Measurements from ENCODE around the gene TMEM123. TPM values are rescaled to one million over a fixed set of nuclear protein-coding genes. Genes with fewer than 3 reads are reported as not detected.

TMEM123 gene
- total and polyA plus RNA-seq, 2 donors (not counting 3 experiments of a cell fraction or from before 2014, with no cell fraction given), result 201 to 257 TPM

DNA sequence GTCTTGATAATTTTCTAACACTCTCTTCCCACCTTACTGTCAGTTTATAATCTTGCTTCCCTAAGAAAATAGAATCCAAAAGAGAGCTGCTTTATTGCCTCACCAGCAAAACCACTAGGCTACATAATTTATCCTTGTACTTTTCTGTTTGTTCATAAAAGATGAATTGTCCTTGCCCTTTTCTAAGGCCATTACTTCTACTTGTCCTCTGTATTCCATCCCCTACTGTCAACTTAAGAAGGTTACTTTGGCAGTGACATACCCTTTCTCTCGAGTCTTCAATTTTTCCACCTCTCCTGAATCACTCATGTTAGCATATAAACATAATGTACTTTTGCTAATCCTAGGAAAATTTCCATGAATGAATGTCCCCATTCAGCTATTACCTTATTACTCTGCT is 87.6 kb downstream of the TMEM123 start:
- CTCF ChIA-PET, result interaction anchor here (1.0 to 3.8 kb wide), 4 partner anchors 23 to 301 kb away, joined by 3 to 38 read pairs (median 10); no protein-coding TSS in a partner anchor
- dilution Hi-C loops (cut with MboI; ENCODE audit: extremely low pct_ligation_motif_present, low sequenced_read_pairs), result no loop called here
- no peaks in the 10 kb centered on the region for H4K20me1 ChIP-seq (replicated peaks; ENCODE audit: control insufficient read depth, extremely low read depth, insufficient read depth, low read length)

More for the DNA sequence above, 87.6 kb downstream of the TMEM123 start:
- FAIRE-seq (no peak), DNase-seq (ENCODE audit: low read depth, low spot score) (no peak)
- TF ChIP-seq EZH2 (IDR thresholded peaks at IDR 0.05; ENCODE audit: borderline replicate concordance, low read depth, low read length, severe bottlenecking), result no peak
- TF ChIP-seq FOS (IDR thresholded peaks at IDR 0.05; ENCODE audit: borderline replicate concordance, insufficient read depth, low read length), result no peak
- TF ChIP-seq, protein P1, sequence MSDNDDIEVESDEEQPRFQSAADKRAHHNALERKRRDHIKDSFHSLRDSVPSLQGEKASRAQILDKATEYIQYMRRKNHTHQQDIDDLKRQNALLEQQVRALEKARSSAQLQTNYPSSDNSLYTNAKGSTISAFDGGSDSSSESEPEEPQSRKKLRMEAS (IDR thresholded peaks at IDR 0.05; ENCODE audit: insufficient read depth, insufficient read length), result no peak
- no peak for TF ChIP-seq POLR2AphosphoS5 (IDR thresholded peaks at IDR 0.05; ENCODE audit: insufficient read depth, low read depth, low read length)
- no peak for TF ChIP-seq GATA2 (IDR thresholded peaks at IDR 0.05; ENCODE audit: insufficient read depth, insufficient read length, low read depth, low read length)
- TF ChIP-seq, protein P2, sequence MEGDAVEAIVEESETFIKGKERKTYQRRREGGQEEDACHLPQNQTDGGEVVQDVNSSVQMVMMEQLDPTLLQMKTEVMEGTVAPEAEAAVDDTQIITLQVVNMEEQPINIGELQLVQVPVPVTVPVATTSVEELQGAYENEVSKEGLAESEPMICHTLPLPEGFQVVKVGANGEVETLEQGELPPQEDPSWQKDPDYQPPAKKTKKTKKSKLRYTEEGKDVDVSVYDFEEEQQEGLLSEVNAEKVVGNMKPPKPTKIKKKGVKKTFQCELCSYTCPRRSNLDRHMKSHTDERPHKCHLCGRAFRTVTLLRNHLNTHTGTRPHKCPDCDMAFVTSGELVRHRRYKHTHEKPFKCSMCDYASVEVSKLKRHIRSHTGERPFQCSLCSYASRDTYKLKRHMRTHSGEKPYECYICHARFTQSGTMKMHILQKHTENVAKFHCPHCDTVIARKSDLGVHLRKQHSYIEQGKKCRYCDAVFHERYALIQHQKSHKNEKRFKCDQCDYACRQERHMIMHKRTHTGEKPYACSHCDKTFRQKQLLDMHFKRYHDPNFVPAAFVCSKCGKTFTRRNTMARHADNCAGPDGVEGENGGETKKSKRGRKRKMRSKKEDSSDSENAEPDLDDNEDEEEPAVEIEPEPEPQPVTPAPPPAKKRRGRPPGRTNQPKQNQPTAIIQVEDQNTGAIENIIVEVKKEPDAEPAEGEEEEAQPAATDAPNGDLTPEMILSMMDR (IDR thresholded peaks at IDR 0.05; ENCODE audit: extremely low read depth in 1 of 2, insufficient read depth in 1 of 2, low read depth in 1 of 2, low read length in 2 of 2), result no peak
- no peak for TF ChIP-seq JUN (IDR thresholded peaks at IDR 0.05; ENCODE audit: borderline replicate concordance, insufficient read depth, insufficient read length, low read depth)
- no peak for TF ChIP-seq MYC (IDR thresholded peaks at IDR 0.05; ENCODE audit: low read depth, low read length)
- TF ChIP-seq POLR2A (IDR thresholded peaks at IDR 0.05; ENCODE audit: low read depth, low read length), result no peak
- Histone ChIP-seq H3K36me3 (ENCODE audit: control insufficient read depth in 2 of 2, extremely low read depth in 1 of 2, insufficient read depth in 2 of 2, low read length in 2 of 2) (peaks cover 20 to 46% of the 10 kb centered on the region in 2 experiments), H3K4me2 (ENCODE audit: insufficient read depth, low read length) (no peak overlapping the region), H3K4me3 (replicated peaks in 1 of 3; ENCODE audit: insufficient read depth in 1 of 3, low read depth in 1 of 3, low read length in 3 of 3) (no peak overlapping the region), H2AFZ (ENCODE audit: low read depth, low read length) (no peak overlapping the region), H3K79me2 (ENCODE audit: control insufficient read depth, insufficient read depth, low read length) (peaks cover 50% of the 10 kb centered on the region), H3K9me1 (replicated peaks; ENCODE audit: control insufficient read depth, extremely low read depth, insufficient read depth, low read length) (no peaks in the 10 kb centered on the region), H3K27ac (ENCODE audit: insufficient read depth, low read depth, low read length) (no peak overlapping the region), H3K4me1 (ENCODE audit: control insufficient read depth, extremely low read depth, insufficient read depth, low read length) (peaks cover 9% of the 10 kb centered on the region), H3K9me3 (replicated peaks; ENCODE audit: control insufficient read depth, insufficient read depth, low read length) (no peaks in the 10 kb centered on the region), H3K27me3 (ENCODE audit: control insufficient read depth in 2 of 2, insufficient read depth in 2 of 2, low read length in 2 of 2) (no peaks in the 10 kb centered on the region), H3K9ac (replicated peaks; ENCODE audit: extremely low read depth, insufficient read depth, low read length) (no peak overlapping the region)
- BruUV-seq (replicated peaks), result no TSS peak
- POLR2A ChIA-PET, result no interaction called here
- intact Hi-C loops (cut with micrococcal nuclease), result no loop called here
